HFFc6 (cell line): Measurements from ENCODE around the gene UTP15. TPM values are rescaled to one million over a fixed set of nuclear protein-coding genes. Genes with fewer than 3 reads are reported as not detected.

Source experiments
- DNase-seq: peaks from one replicate; pipeline ENCODE4 v3.0.0-alpha.2; 2018
- H3K27ac Mint-ChIP-seq: 2 replicates; pipeline ENCODE4 v1.8.0; 2020; ENCODE audit warnings: mild to moderate bottlenecking, mixed read lengths
- H3K27me3 Mint-ChIP-seq: 2 replicates; pipeline ENCODE4 v1.8.0; 2021; ENCODE audit warnings: mild to moderate bottlenecking, moderate library complexity, mixed read lengths; ENCODE audit not compliant: insufficient read depth
- H3K36me3 Mint-ChIP-seq: 2 replicates; pipeline ENCODE4 v1.8.0; 2021; ENCODE audit warnings: low read depth, mixed read lengths
- H3K4me1 Mint-ChIP-seq: 2 replicates; pipeline ENCODE4 v1.8.0; 2020; ENCODE audit warnings: low read depth, mixed read lengths
- H3K4me3 Mint-ChIP-seq: 2 replicates; pipeline ENCODE4 v1.8.0; 2020; ENCODE audit warnings: mild to moderate bottlenecking, moderate library complexity, mixed read lengths
- H3K9me3 Mint-ChIP-seq: 2 replicates; pipeline ENCODE4 v1.8.0; 2020; ENCODE audit warnings: mild to moderate bottlenecking, mixed read lengths
- total RNA-seq, 6 experiments: library from RNA; stranded (reverse); fragmentation: NEBNext Ultra II Directional; extraction: Animal tissue kit (Norgen Biotek cat#: 25700); gene quantifications; 2 replicates in 1 of 6; 3 replicates in 5 of 6; pipeline ENCODE4 v1.2.3, GENCODE V29; 2021
- TF ChIP-seq, protein P1 (sequence below): fragments of 200-600 bp; sonication (generic); IDR thresholded peaks from 2 replicates; pipeline ENCODE4 v1.5.0; 2021; ENCODE audit warnings: antibody characterized with exemption, mild to moderate bottlenecking

UTP15 gene
- total RNA-seq, 6 experiments from 2014 or later = 20.2 to 25.6 (median 24.6) TPM

DNA sequence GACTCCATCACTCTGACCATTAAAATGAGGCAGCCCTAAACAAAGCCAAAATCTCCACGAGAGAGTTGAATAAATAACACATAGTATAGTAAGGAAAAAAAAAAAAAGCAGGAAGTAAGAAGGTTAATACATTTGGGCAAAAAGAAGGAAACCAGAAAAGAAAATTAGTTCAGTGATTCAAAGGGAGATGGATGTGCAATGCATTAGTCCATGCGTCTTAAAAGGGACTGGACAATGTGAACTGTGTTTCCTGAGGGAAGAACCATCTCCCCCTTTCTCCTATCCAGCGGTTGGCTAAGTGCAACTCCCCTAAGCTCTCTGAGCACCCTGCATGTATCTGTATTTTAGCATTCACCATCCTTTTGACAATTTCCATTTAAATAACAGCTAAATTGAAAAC, 1.5 kb upstream of the UTP15 start:
- Mint-ChIP-seq H3K27me3 (peaks cover 4% of the 10 kb centered on the region; the same call in 1 of the 2 replicates), H3K9me3 (no peaks in the 10 kb centered on the region), H3K4me1 (peaks cover 30% of the 10 kb centered on the region), H3K36me3 (peaks cover 5% of the 10 kb centered on the region), H3K27ac (peak overlapping the region; percentile 93), H3K4me3 (peak overlapping the region; percentile 95)
- DNase-seq = peak; percentile 4
- TF ChIP-seq, protein P1, sequence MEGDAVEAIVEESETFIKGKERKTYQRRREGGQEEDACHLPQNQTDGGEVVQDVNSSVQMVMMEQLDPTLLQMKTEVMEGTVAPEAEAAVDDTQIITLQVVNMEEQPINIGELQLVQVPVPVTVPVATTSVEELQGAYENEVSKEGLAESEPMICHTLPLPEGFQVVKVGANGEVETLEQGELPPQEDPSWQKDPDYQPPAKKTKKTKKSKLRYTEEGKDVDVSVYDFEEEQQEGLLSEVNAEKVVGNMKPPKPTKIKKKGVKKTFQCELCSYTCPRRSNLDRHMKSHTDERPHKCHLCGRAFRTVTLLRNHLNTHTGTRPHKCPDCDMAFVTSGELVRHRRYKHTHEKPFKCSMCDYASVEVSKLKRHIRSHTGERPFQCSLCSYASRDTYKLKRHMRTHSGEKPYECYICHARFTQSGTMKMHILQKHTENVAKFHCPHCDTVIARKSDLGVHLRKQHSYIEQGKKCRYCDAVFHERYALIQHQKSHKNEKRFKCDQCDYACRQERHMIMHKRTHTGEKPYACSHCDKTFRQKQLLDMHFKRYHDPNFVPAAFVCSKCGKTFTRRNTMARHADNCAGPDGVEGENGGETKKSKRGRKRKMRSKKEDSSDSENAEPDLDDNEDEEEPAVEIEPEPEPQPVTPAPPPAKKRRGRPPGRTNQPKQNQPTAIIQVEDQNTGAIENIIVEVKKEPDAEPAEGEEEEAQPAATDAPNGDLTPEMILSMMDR = no peak

DNA sequence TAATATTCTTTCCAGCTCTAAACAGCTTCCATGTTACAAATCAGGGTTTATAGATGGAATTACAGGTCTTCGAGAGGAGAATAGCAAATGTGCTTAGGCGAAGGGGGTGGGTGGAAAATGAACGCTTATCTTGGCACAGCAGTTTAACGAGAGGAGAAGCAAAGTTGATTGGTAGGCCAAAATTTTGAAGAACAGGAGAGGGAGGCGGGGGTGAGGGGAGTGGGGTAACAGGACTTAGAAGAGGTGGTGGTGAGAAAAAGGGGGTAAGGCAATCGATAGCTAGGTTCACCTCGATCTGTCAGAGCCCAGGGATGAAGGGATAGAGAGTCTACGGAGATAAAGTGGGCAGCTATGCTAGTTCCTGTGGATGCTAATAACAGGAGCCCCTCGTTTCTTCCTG, 868 bp upstream of the UTP15 start:
- Mint-ChIP-seq H3K4me3 (peak overlapping the region; percentile 95), H3K36me3 (peaks cover 5% of the 10 kb centered on the region), H3K4me1 (peaks cover 30% of the 10 kb centered on the region), H3K27me3 (peaks cover 4% of the 10 kb centered on the region; the same call in 1 of the 2 replicates), H3K9me3 (no peaks in the 10 kb centered on the region), H3K27ac (peak overlapping the region; percentile 93)
- no peak for DNase-seq
- TF ChIP-seq, protein P1 = no peak

DNA sequence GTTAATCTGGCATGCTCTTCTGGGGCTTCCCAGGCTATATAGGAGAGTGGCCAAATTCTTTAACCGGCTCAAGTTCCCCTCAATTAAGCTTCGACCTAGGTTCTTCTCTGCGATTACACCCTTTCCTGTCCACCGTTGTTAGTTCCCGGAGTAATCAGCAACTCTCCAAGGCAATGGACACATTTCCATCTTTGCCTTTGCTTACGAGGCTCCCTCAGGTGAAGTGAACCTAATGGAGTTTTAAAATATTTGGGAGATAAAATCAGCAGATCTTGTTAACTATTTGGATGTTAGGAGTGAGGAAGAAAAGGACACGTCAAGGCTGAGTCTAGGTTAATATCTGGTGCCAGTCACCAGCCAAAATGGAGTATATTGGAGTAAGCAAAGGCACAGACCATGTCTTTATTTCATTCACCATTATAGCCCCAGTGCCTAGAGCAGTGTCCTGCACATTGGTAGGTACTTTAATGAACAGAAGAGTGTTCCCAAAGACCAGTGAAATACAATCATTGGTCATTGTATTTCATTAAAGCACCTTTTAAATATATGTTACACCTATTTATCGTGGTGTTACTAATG, 515 bp downstream of the UTP15 start:
- no peak for DNase-seq
- H3K4me1 Mint-ChIP-seq = peaks cover 30% of the 10 kb centered on the region
- no peaks in the 10 kb centered on the region for H3K9me3 Mint-ChIP-seq
- peak overlapping the region; percentile 95 for H3K4me3 Mint-ChIP-seq
- peak overlapping the region; percentile 93 for H3K27ac Mint-ChIP-seq
- H3K27me3 Mint-ChIP-seq = peaks cover 4% of the 10 kb centered on the region; the same call in 1 of the 2 replicates
- TF ChIP-seq, protein P1 = no peak
- H3K36me3 Mint-ChIP-seq = no peaks in the 10 kb centered on the region; the same call in 1 of the 2 replicates

DNA sequence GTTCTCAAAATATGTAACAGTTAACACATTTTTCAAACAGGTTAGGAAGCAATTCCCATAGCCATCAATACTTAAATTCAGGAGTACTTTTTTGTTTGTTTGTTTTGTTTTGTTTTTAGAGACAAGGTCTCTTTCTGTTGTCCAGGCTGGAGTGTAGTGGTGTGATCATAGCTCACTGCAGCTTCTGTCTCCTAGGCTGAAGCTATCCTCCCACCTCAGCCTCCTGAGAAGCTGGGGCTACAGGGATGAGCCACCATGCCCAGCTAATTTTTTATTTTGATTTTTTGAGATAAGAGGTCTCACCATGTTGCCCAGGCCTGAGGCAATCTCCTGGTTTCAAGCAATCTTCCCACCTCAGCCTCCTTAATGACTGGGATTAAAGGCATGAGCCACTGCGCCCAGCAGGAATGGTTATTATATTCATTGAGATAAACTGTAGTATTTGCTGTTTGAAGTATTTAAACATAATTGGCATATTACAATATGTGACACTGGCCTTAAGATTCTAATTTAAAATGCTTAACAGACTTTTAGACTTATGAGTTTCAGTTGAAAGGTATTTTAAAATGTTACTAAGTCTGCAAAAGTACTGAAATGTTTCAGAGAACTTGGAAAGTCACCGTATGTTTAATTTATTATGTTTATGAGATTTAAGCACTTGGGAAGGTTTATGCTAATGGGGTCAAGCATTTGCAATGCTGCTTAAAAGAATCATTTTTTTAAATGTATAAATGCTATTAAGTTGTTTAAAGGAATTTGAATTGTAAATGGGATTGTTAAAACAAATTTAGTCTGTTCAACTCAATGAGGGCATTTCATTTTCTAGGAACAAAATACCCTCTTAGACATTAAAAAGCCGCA, 17.0 kb downstream of the UTP15 start:
- H3K9me3 Mint-ChIP-seq = no peaks in the 10 kb centered on the region
- H3K4me3 Mint-ChIP-seq = no peak overlapping the region
- no peaks in the 10 kb centered on the region for H3K4me1 Mint-ChIP-seq
- peaks cover 15% of the 10 kb centered on the region for H3K36me3 Mint-ChIP-seq
- no peak for DNase-seq
- H3K27me3 Mint-ChIP-seq = no peaks in the 10 kb centered on the region
- TF ChIP-seq, protein P1 = no peak
- no peak overlapping the region for H3K27ac Mint-ChIP-seq

DNA sequence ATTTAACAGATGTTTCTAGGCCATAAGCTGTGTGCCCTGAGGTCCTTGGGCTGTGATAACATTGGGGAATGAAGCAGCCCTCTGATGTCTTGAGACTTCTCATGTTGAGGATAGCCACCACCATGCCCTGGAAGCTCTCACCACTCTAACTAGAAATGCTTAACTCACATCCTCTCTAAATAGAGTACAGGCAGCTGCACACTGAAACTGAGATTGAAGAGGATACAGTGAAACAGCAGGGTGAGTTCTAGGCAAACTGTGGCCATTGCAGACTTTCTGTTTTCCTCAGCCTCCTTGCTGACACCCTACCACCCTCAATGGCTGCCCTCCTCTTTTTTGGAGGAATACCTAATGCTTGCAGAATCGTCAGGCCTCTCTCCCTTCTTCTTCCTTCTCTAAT, 22.4 kb downstream of the UTP15 start:
- TF ChIP-seq, protein P1 = no peak
- no peak for DNase-seq
- H3K9me3 Mint-ChIP-seq = no peaks in the 10 kb centered on the region
- H3K4me1 Mint-ChIP-seq = peaks cover 35% of the 10 kb centered on the region
- no peaks in the 10 kb centered on the region for H3K27me3 Mint-ChIP-seq
- no peaks in the 10 kb centered on the region for H3K36me3 Mint-ChIP-seq
- no peak overlapping the region for H3K27ac Mint-ChIP-seq
- H3K4me3 Mint-ChIP-seq = no peak overlapping the region
